Progenitor cell of endocrine pancreas (in vitro differentiated cells): ENCODE results near the gene SNIP1. TPM values are rescaled to one million over a fixed set of nuclear protein-coding genes. Genes with fewer than 3 reads are reported as not detected.
"Not testable (repeated sequence)": the region's sequence is repeated elsewhere in the genome, so short reads cannot be mapped to it uniquely, and the experiment has no call there.

Source experiments
- DNase-seq: peaks from one replicate; pipeline ENCODE4 v3.0.0; 2021; ENCODE audit warnings: low spot score; ENCODE audit not compliant: unreplicated experiment
- H3K27ac Mint-ChIP-seq: 2 replicates; pipeline ENCODE4 v1.8.0; 2021; ENCODE audit warnings: mild to moderate bottlenecking, moderate library complexity, mixed read lengths
- H3K27me3 Mint-ChIP-seq: 2 replicates; pipeline ENCODE4 v1.8.0; 2021; ENCODE audit warnings: mixed read lengths
- H3K36me3 Mint-ChIP-seq: 2 replicates; pipeline ENCODE4 v1.8.0; 2022; ENCODE audit warnings: mixed read lengths; ENCODE audit not compliant: insufficient read depth
- H3K4me1 Mint-ChIP-seq: 2 replicates; pipeline ENCODE4 v1.8.0; 2021; ENCODE audit warnings: low read depth, mixed read lengths
- H3K4me3 Mint-ChIP-seq: 2 replicates; pipeline ENCODE4 v1.8.0; 2021; ENCODE audit warnings: low read depth, mild to moderate bottlenecking, moderate library complexity, mixed read lengths
- H3K9me3 Mint-ChIP-seq: 2 replicates; pipeline ENCODE4 v1.8.0; 2021; ENCODE audit warnings: low read depth, mixed read lengths
- CTCF ChIP-seq: fragments of 200-600 bp; sonication (generic); IDR thresholded peaks from one replicate; pipeline ENCODE4 v1.5.0; 2021; ENCODE audit warnings: antibody characterized with exemption, mild to moderate bottlenecking; ENCODE audit not compliant: unreplicated experiment
- total RNA-seq: library from RNA; stranded (reverse); gene quantifications from 2 replicates; pipeline ENCODE4 v1.2.1, GENCODE V29; 2021

The SNIP1 gene
- total RNA-seq, 1 donor from 2014 or later, result 17.1 TPM

- TF ChIP-seq CTCF, result no peak
- Mint-ChIP-seq H3K27me3 (peaks cover 17% of the 10 kb centered on the region), H3K36me3 (peaks cover 3% of the 10 kb centered on the region), H3K27ac (peak overlapping the region; percentile 99), H3K9me3 (no peaks in the 10 kb centered on the region), H3K4me3 (peak overlapping the region; percentile 99), H3K4me1 (peaks cover 17% of the 10 kb centered on the region)
- no peak for DNase-seq
Measured at GRCh38 chr1:37596182-37596667, 42.1 kb upstream of the SNIP1 start.

GRCh38 chr1:37595440-37596181 is 41.5 kb upstream of the SNIP1 start, which contains the start of gene GNL2:
GNL2 (minus strand) TSS chr1:37595937; CDS start chr1:37595822, 115 bp downstream.
- TF ChIP-seq CTCF, result no peak
- Mint-ChIP-seq H3K4me1 (peaks cover 17% of the 10 kb centered on the region), H3K36me3 (peaks cover 3% of the 10 kb centered on the region), H3K9me3 (no peaks in the 10 kb centered on the region), H3K27me3 (peaks cover 13% of the 10 kb centered on the region), H3K4me3 (peak within 1 kb of the TSS; percentile 99), H3K27ac (peak within 1 kb of the TSS; percentile 99)
- DNase-seq, result peak; percentile 94

- no peak overlapping the region for H3K27ac Mint-ChIP-seq
- H3K4me1 Mint-ChIP-seq, result peaks cover 17% of the 10 kb centered on the region
- DNase-seq, result no peak
- TF ChIP-seq CTCF, result no peak
- peak overlapping the region; percentile 46 for H3K4me3 Mint-ChIP-seq
- no peaks in the 10 kb centered on the region for H3K9me3 Mint-ChIP-seq
- peaks cover 11% of the 10 kb centered on the region for H3K36me3 Mint-ChIP-seq
- peaks cover 7% of the 10 kb centered on the region for H3K27me3 Mint-ChIP-seq
Measured at GRCh38 chr1:37593726-37594125, 39.6 kb upstream of the SNIP1 start.

- no peak for TF ChIP-seq CTCF
- Mint-ChIP-seq H3K27ac (no peak overlapping the region), H3K36me3 (peaks cover 23% of the 10 kb centered on the region), H3K27me3 (no peaks in the 10 kb centered on the region), H3K4me1 (peaks cover under 1% of the 10 kb centered on the region), H3K4me3 (no peak overlapping the region), H3K9me3 (no peaks in the 10 kb centered on the region)
- no peak for DNase-seq
Measured at GRCh38 chr1:37588939-37589338, 34.8 kb upstream of the SNIP1 start.

- H3K27me3 Mint-ChIP-seq, H3K4me1 Mint-ChIP-seq, DNase-seq, H3K9me3 Mint-ChIP-seq, H3K27ac Mint-ChIP-seq, H3K4me3 Mint-ChIP-seq: not testable (repeated sequence)
- peaks cover 25% of the 10 kb centered on the region for H3K36me3 Mint-ChIP-seq
Measured at GRCh38 chr1:37584544-37584943, 30.5 kb upstream of the SNIP1 start.

GRCh38 chr1:37575692-37576091 is 21.6 kb upstream of the SNIP1 start:
- peaks cover 29% of the 10 kb centered on the region for H3K36me3 Mint-ChIP-seq
- H3K27me3 Mint-ChIP-seq, result no peaks in the 10 kb centered on the region
- no peak for TF ChIP-seq CTCF
- H3K9me3 Mint-ChIP-seq, result no peaks in the 10 kb centered on the region
- no peaks in the 10 kb centered on the region for H3K4me1 Mint-ChIP-seq
- no peak overlapping the region for H3K27ac Mint-ChIP-seq
- H3K4me3 Mint-ChIP-seq, result no peak overlapping the region
- no peak for DNase-seq
